Kidney (tissue), 14 donors: Measurements from ENCODE around the gene PRDM16. TPM values are rescaled to one million over a fixed set of nuclear protein-coding genes. Genes with fewer than 3 reads are reported as not detected.

Source experiments
- DNase-seq, 5 donors: peaks; one replicate each; pipeline ENCODE4 v3.0.0-alpha.2; 2013 to 2020
- FAIRE-seq: peaks from 2 replicates; lab custom pipeline; 2012; peaks lifted over from hg19 to GRCh38; lab: Jason Lieb, UNC
- H3K27ac ChIP-seq, 2 donors: one replicate each; pipeline ENCODE4 v1.7.0; 2013; ENCODE audit warnings: low read depth in 2 of 2, low read length in 2 of 2, inconsistent platforms in 1 of 2
- H3K27me3 ChIP-seq: one replicate; pipeline ENCODE4 v1.7.1; 2013; ENCODE audit warnings: low read length, inconsistent platforms; ENCODE audit not compliant: control insufficient read depth, insufficient read depth
- H3K36me3 ChIP-seq, 3 donors: one replicate each; pipeline versions ENCODE4 v1.7.0 to v1.7.1; 2013; ENCODE audit warnings: low read length in 3 of 3, control low read depth in 1 of 3, inconsistent platforms in 1 of 3; ENCODE audit not compliant: insufficient read depth in 3 of 3, control insufficient read depth in 2 of 3
- H3K4me1 ChIP-seq, 3 donors: one replicate each; pipeline versions ENCODE4 v1.7.0 to v1.7.1; 2013; ENCODE audit warnings: low read length in 3 of 3, inconsistent platforms in 1 of 3, low read depth in 1 of 3; ENCODE audit not compliant: control insufficient read depth in 2 of 3, insufficient read depth in 2 of 3
- H3K4me3 ChIP-seq, 3 donors: one replicate each; pipeline versions ENCODE4 v1.7.0 to v1.8.1; 2013; ENCODE audit warnings: low read length in 3 of 3, control low read depth in 1 of 3, inconsistent platforms in 1 of 3
- H3K9ac ChIP-seq, 3 donors: one replicate each; pipeline versions ENCODE4 v1.7.0 to v1.7.1; 2013; ENCODE audit warnings: low read length in 3 of 3, control low read depth in 1 of 3, inconsistent platforms in 1 of 3
- H3K9me3 ChIP-seq, 3 donors: one replicate each; pipeline versions ENCODE4 v1.7.0 to v1.7.1; 2013; ENCODE audit warnings: low read length in 3 of 3, control low read depth in 1 of 3, inconsistent platforms in 1 of 3; ENCODE audit not compliant: control insufficient read depth in 2 of 3, insufficient read depth in 1 of 3
- CTCF ChIP-seq: IDR thresholded peaks from 3 replicates; pipeline ENCODE4 v1.5.1; 2012; ENCODE audit warnings: mild to moderate bottlenecking, moderate library complexity, borderline replicate concordance; ENCODE audit not compliant: insufficient read depth; ENCODE audit errors: extremely low read depth
- intact Hi-C: fragments of 100-400 bp; cut with DNase I; formaldehyde crosslinking; loops from one replicate; pipeline ENCODE4 v1.11.1; 2022
- polyA plus RNA-seq: library from polyadenylated mRNA; stranded (reverse); fragments of 350-450 nt; fragmentation: Illumina TruSeq; extraction: RNeasy Lipid Tissue Mini Kit (QIAGEN cat#74804); gene quantifications from one replicate; pipeline ENCODE4 v1.2.3, GENCODE V29; 2014; ENCODE audit warnings: low read depth, low replicate concordance; ENCODE audit not compliant: insufficient read depth
- total RNA-seq: library from RNA; stranded (reverse); fragmentation: NEBNext Ultra II Directional; extraction: Animal tissue kit (Norgen Biotek cat#: 25700); gene quantifications from one replicate; pipeline ENCODE4 v1.2.1, GENCODE V29; 2021
- donor health status: control.
- donor health status: control.
- donor health status: control.
- donor health status: control.
- donor health status: control.
- donor health status: DM: yes; HTN: yes; CAD: no.
- donor health status: Normal renal cell carcinoma (clear cell type).

Gene PRDM16
- total and polyA plus RNA-seq, 2 donors from 2014 or later = 3.0 to 21.9 TPM

- DNase-seq = no peak
- intact Hi-C loops = no loop called here
- Histone ChIP-seq H3K27ac (no peak overlapping the region), H3K9ac (no peak overlapping the region), H3K9me3 (no peaks in the 10 kb centered on the region), H3K4me1 (no peaks in the 10 kb centered on the region), H3K4me3 (no peak overlapping the region), H3K36me3 (no peaks in the 10 kb centered on the region), H3K27me3 (no peaks in the 10 kb centered on the region)
- TF ChIP-seq CTCF = no peak
- FAIRE-seq = no peak
These were observed 221.4 kb downstream of the PRDM16 start for GRCh38 chr1:3290438-3290837.

- Histone ChIP-seq H3K27ac (no peak overlapping the region), H3K9me3 (no peaks in the 10 kb centered on the region), H3K9ac (no peak overlapping the region), H3K4me1 (no peaks in the 10 kb centered on the region), H3K27me3 (no peaks in the 10 kb centered on the region), H3K4me3 (no peak overlapping the region), H3K36me3 (no peaks in the 10 kb centered on the region)
- intact Hi-C loops = no loop called here
- TF ChIP-seq CTCF = no peak
- no peak for FAIRE-seq
- DNase-seq = no peak
These were observed 221.9 kb downstream of the PRDM16 start for GRCh38 chr1:3290915-3291314.

GRCh38 chr1:3292051-3292722 is 223.2 kb downstream of the PRDM16 start:
- no peak overlapping the region for H3K9ac ChIP-seq
- FAIRE-seq = no peak
- intact Hi-C loops = no loop called here
- no peaks in the 10 kb centered on the region for H3K4me1 ChIP-seq
- H3K27ac ChIP-seq = no peak overlapping the region
- no peaks in the 10 kb centered on the region for H3K36me3 ChIP-seq
- no peak for TF ChIP-seq CTCF
- H3K27me3 ChIP-seq = no peaks in the 10 kb centered on the region
- no peak for DNase-seq
- no peaks in the 10 kb centered on the region for H3K9me3 ChIP-seq
- no peak overlapping the region for H3K4me3 ChIP-seq
